NCI-H748 (cell line): ENCODE results near the gene AMOTL1.

Experiments
- DNase-seq: peaks from one replicate; lab custom pipeline; 2025; ENCODE audit not compliant: unreplicated experiment; lab: John Stamatoyannopoulos, UW

Gene AMOTL1

DNA sequence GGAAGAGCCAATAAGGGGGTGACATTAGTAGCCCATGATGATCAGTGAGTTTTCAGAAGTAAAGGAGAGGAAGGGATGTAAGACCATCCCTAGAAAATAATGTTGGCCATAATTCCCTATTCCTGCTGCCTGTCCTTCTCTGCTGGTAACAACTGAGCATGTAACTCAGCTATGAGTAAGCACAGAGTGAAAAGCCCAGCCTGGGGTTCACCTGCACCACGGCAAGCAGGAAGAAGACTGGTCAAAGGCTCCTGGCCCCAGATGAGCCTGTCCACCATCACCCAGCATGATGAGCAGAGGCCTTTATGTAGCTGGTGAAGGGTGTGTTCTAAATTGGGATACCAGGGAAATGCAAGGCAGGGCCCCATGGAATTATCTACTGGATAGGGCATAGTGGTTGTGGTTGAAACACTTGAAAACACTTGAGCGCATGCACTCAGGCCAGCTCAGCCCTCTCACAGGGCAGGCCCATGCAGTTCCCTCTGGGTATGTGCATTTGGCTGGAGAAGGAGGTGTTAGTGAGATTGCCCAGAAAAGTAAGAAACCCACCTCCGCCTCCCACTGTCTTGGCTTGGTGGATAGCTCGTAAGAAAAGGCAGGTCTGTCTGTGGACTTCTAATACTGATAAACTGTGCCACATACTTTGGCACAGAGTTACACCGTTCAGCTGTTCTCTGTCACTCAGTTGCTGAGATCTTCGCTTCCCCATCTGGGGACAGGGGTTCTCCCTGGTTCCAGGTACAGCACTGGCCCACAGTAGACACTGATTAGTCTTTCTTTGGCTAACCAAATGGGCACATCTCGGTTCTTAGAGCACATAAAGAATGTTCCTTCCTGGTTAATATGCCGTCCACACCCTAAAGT is 86.8 kb downstream of the AMOTL1 start:
- DNase-seq = no peak

- no peak for DNase-seq
Measured at GRCh38 chr11:94855666-94856065, 87.5 kb downstream of the AMOTL1 start.

GRCh38 chr11:94856443-94856842 is 88.3 kb downstream of the AMOTL1 start:
- no peak for DNase-seq

GRCh38 chr11:94857337-94857736 is 89.2 kb downstream of the AMOTL1 start:
- DNase-seq = no peak

- DNase-seq = no peak
Measured at GRCh38 chr11:94858012-94858705, 90.0 kb downstream of the AMOTL1 start.

DNA sequence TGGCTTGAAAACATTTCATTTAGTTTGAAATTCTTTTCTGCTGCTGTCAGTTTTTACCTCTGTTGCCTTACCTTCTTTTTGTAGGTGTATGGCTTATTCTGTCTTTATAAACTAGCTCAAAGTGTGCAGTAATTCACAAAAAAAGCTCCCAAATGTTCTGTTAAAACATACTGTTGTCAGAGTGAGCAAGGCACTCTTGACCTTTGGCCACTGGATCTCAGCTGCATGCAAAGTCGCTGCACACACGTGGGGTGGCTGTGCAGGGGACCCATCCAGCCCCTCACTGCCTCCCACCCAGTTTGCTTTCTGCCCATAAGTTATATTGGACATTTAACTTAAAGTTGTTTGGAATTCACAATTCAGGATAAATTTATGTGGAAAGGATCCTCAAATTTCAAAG is 92.2 kb downstream of the AMOTL1 start:
- DNase-seq = no peak

- no peak for DNase-seq
Measured at GRCh38 chr11:94861306-94861845, 93.2 kb downstream of the AMOTL1 start.

DNA sequence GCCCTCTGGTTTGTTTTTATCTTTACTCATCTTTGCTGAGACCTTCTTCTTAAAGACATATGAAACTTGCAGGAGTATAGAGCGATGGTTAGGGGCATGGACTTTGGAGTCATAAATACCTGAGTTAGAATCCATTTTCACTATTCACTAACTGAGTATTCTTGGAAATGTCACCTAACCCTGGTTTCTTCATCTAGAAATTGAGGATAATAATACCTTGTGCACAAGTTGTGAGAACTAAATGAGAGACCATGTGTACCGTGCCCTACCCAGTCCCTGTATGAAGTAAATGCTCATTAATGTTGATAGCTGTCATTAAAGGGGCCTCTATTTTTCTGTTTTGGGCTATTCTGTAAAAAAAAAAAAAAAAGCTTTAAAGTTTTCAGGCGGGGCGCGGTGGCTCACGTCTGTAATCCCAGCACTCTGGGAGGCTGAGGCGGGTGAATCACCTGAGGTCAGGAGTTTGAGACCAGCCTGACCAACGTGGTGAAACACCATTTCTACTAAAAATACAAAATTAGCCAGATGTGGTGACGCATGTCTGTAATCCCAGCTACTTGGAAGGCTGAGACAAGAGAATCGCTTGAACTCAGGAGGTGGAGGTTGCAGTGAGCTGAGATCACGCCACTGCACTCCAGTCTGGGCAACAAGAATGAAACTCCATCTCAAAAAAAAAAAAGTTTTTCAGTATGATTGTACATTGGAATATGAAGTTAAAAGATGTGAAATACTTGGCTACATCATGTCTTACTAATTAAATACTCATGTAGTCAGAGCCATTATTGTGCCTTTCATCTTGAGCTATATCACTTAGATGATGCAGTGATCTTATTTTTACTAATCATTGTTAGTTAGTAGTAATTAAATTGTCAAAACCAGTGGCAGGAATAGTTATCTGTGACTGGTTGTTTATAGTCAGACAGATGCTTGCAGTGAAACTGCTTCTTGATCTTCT is 95.0 kb downstream of the AMOTL1 start:
- DNase-seq = no peak

- no peak for DNase-seq
Measured at GRCh38 chr11:94864506-94865045, 96.4 kb downstream of the AMOTL1 start.

DNA sequence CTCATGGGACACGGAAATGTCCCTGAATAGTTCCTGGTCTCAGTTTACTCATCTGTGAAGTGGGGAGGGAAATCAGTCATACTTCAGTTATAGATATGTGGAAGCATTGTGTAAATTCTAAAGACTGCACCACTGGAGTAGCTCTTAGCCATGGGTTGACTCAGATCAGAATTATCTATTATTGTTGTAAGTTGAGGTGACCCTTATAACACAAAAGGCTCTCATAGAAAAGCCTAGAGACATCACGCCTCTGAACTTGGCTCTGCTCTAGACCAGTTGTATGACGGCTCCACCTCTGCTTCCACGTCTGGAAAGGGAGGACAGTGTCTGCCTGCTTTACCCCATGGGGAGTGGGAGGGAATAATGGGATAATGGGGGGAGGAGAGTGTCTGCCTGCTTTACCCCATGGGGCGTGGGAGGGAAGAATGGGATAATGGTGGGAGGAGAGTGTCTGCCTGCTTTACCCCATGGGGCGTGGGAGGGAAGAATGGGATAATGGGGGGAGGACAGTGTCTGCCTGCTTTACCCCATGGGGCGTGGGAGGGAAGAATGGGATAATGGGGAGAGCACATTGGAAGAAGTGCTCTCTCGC is 98.2 kb downstream of the AMOTL1 start:
- no peak for DNase-seq

DNA sequence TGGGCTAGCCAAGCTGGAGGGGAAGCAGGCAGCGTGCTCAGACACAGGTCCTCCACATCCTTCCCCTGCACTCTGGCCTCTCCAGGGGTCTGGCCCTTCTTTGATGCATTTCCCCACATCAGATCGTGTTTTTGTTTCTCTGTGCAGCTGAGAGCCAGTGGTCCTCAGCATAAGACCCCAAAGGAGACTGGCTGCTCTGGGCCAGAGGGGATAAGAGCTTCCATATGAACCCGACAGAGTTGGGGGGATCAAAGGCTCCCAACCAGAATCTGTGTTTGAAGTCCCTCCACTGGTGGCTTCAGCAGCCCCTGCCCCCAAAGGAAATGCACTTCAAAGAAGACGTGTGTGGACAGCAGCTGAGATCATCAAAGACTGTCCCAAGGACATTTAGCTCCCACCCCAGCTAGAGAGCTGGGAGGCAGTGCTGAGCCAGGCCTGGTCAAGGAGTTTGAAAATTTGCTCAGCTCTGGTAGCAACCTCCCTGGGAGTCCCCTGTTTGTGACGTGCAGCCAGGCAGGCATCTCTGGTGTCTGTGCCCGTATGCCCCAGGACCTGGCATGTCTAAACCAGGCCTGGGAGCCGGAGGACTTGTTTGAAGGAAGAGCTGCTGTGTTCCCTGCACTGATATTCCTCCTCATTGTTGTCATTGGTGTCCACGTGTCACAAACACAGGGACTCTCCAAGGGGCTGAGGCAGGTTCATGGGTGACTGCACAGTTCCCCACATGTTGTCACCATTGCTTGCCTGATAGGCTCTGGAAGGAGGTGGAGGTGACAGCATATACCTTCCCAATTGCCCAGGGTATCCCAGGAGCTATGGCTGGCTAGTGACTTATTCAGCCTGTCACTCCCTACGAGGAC is 99.0 kb downstream of the AMOTL1 start:
- DNase-seq = no peak

DNA sequence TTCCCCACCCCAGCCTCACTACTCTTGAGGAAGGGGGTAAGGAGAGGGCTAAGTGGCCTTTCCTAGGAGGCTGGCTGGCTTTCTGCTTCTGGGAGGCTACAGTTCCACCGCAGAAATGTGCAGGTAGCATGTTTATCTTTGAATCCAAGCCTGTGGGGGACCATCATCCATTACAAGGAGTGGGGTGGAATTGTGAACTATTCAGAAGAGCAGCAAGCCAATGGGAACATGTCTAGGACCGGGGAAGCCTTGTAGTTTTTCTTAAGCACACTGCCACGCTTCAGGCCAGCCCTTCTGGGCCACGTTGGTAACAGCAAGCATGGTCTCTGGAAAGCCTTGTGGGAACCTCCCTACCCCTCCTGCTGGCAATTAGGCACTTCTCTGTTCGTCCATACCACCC is 100.3 kb downstream of the AMOTL1 start:
- no peak for DNase-seq

GRCh38 chr11:94869186-94869585 is 101.0 kb downstream of the AMOTL1 start:
- DNase-seq = no peak

DNA sequence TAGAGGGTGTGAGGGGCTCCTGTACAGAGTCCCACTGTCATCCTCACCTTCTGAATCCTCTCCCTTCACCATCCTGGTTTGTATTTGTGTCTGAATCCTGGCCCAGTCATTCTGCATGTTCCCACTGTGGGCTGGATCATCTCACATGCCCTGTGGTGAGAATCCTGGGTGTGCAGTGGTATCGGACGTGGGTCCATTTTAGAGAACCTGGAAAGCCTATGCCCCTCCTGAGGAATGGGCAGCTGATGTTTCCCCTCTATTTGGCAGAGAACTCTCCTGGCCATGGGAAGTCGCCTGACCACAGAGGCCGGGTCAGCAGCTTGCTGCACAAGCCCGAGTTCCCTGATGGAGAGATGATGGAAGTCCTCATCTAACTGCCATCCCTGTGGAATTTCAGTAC is 102.3 kb downstream of the AMOTL1 start:
- DNase-seq = no peak

DNA sequence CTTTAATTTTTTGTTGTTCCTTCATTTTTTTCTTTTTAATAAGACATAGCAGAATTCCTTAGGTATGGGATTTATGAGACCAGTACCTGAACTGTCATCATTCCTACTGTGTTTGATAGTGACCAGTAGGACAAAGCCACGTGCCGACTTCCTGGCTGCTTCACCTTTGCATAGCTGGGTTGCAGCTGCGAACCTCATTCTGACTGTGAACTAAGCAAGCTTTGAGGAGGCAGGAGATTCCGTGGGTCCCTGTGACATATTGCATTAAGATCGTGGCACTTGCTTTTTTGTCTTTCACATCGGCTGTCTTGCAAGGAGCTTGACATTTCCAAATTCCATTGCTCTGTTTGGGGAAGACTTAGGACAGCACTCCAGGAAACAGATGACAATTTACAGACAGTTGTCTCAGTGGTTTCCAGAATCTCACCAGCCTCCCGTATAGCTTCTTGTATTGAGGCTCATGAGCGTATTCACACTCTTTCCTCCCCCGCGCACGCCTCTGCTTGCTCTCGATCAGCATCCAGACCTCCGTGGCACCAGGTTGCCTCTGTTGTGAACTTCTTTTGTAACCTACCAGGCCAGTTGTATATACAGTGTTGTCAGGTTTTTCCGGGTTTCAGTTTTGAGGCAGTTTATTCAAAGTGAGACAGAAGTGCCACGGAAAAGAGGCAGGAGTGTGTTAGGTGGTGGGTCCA is 103.5 kb downstream of the AMOTL1 start:
- DNase-seq = no peak

- no peak for DNase-seq
Measured at GRCh38 chr11:94873916-94874540, 105.9 kb downstream of the AMOTL1 start.

DNA sequence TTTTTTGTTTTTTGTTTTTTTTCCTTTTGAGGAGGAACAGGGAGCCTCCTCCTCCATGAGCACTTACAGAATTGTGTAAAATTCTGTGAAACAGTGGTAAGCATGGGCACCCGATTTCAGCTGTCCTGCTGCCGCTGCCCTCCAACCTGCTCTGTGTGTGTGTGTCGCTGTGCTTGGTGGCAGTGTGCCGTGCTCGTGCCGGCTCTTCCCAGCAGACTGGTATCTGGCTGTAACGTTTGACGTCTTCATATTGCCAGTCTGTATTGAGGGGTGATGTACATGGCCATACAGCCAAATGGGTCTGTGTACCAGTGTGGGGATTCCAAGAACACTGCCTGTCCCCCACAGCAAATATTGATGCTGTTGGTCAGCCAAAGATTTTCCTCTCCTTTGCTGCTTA is 108.1 kb downstream of the AMOTL1 start:
- no peak for DNase-seq

DNA sequence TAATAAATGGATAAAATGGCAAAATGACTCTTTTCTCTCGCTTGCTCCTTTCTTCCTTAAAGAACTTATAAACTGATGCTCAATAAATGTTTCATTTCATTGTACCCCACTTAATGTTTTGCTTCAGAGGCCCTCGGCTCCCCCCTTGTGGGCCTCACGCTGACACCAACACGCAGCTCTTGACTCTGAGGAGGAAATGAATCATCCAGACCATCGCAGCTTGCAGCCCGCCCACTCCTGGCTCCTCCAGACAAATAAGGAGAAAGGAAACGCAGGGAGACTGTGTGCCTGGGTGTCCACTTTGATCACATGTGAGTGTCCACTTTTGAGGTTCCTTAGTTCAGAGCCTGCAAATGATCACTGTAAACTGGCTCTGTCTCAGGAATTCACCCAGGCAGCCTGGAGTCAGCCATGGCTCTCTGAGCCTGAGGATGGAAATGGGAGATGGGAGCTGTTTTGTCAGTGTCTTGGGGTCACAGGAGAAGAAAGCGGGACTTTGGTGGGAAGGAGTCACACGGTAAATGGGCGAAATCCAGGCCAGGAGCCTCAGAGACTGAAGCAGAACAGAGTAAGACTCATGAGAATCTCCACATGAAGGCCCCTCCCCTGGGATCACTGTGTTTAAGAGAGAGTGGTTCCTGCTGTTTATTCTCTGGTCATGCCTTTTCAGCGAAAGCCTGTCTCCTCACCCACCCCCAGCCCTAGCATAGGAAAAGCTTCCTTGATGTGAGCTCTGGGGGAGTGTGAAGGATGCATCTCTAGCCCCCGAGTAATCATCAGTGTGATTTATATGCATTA is 108.7 kb downstream of the AMOTL1 start:
- DNase-seq = no peak
